Natural killer cell (primary cell): ENCODE data around the gene ZNF394. TPM values are rescaled to one million over a fixed set of nuclear protein-coding genes. Genes with fewer than 3 reads are reported as not detected.

Experiments
- ATAC-seq, 3 donors: fragments of 150-1000 bp in 2 of 3; fragments of 200-7000 bp in 1 of 3; cut with Tn5 transposase; 1 replicate in 1 of 3; 2 replicates in 2 of 3; pipeline ENCODE4 v1.10.0; 2021; ENCODE audit warnings: mild to moderate bottlenecking in 2 of 3, moderate library complexity in 2 of 3
- DNase-seq, 2 donors: peaks; one replicate each; pipeline versions ENCODE4 v3.0.0 to v3.0.0-alpha.2; 2013 to 2021; ENCODE audit warnings: mixed read lengths in 1 of 2
- H3K27ac ChIP-seq: one replicate; pipeline ENCODE4 v1.5.1; 2013; ENCODE audit warnings: mild to moderate bottlenecking, low read length
- H3K27me3 ChIP-seq: one replicate; pipeline ENCODE4 v1.6.1; 2013; ENCODE audit warnings: low read length; ENCODE audit not compliant: control insufficient read depth, insufficient read depth
- H3K36me3 ChIP-seq: one replicate; pipeline ENCODE4 v1.6.1; 2013; ENCODE audit warnings: low read length; ENCODE audit not compliant: control insufficient read depth, insufficient read depth
- H3K4me1 ChIP-seq: one replicate; pipeline ENCODE4 v1.6.1; 2013; ENCODE audit warnings: low read length; ENCODE audit not compliant: control insufficient read depth, insufficient read depth
- H3K4me3 ChIP-seq: one replicate; pipeline ENCODE4 v1.5.1; 2013; ENCODE audit warnings: low read length
- H3K9me3 ChIP-seq: one replicate; pipeline ENCODE4 v1.6.1; 2013; ENCODE audit warnings: low read length; ENCODE audit not compliant: control insufficient read depth, insufficient read depth
- H3K27ac Mint-ChIP-seq, 2 donors: one replicate each; pipeline ENCODE4 v1.8.0; 2022; ENCODE audit warnings: mild to moderate bottlenecking in 2 of 2, mixed read lengths in 2 of 2, moderate library complexity in 1 of 2
- H3K27me3 Mint-ChIP-seq, 2 donors: one replicate each; pipeline ENCODE4 v1.8.0; 2022; ENCODE audit warnings: low read depth in 2 of 2, mixed read lengths in 2 of 2
- H3K36me3 Mint-ChIP-seq: one replicate; pipeline ENCODE4 v1.8.0; 2022; ENCODE audit warnings: mixed read lengths
- H3K4me1 Mint-ChIP-seq, 2 donors: one replicate each; pipeline ENCODE4 v1.8.0; 2022; ENCODE audit warnings: mixed read lengths in 2 of 2
- H3K4me3 Mint-ChIP-seq: one replicate; pipeline ENCODE4 v1.8.0; 2022; ENCODE audit warnings: mild to moderate bottlenecking, moderate library complexity, mixed read lengths
- H3K9me3 Mint-ChIP-seq, 2 donors: one replicate each; pipeline ENCODE4 v1.8.0; 2022; ENCODE audit warnings: mixed read lengths in 2 of 2
- CTCF ChIP-seq: fragments of 200-600 bp; IDR thresholded peaks from one replicate; pipeline ENCODE4 v1.8.0; 2022; ENCODE audit warnings: antibody characterized with exemption
- WGBS: methylation state at CpG from one replicate; pipeline ENCODE4 v1.1.7; 2013; ENCODE audit warnings: missing lambda C conversion rate; ENCODE audit not compliant: insufficient coverage; 5-methylcytosine and 5-hydroxymethylcytosine counted together
- intact Hi-C: fragments of 100-400 bp; cut with micrococcal nuclease; formaldehyde crosslinking; loops from one replicate; pipeline ENCODE4 v1.14.2; 2022
- total RNA-seq, 4 donors: library from RNA; stranded (reverse); fragments of 120-200 nt in 1 of 4; gene quantifications; one replicate each; pipeline versions ENCODE4 v1.2.3 to v1.2.4, GENCODE V29; 2013 to 2022

The ZNF394 gene
- total RNA-seq, 3 donors from 2014 or later (not counting 1 experiment from before 2014, with no cell fraction given), result 188 to 237 (median 215) TPM

- no peaks in the 10 kb centered on the region for H3K27me3 ChIP-seq
- peaks cover 43% of the 10 kb centered on the region for H3K36me3 ChIP-seq
- TF ChIP-seq CTCF, result no peak
- Mint-ChIP-seq H3K4me3 (no peak overlapping the region), H3K27ac (no peak overlapping the region), H3K27me3 (no peaks in the 10 kb centered on the region), H3K9me3 (no peaks in the 10 kb centered on the region), H3K4me1 (peaks cover 18% of the 10 kb centered on the region in 2 donors), H3K36me3 (no peaks in the 10 kb centered on the region)
- 89% methylated on average over 9 of the region's 9 CpGs for WGBS
- no peaks in the 10 kb centered on the region for H3K4me1 ChIP-seq
- ATAC-seq (no peak), DNase-seq (no peak)
- no peak overlapping the region for H3K4me3 ChIP-seq
- no peaks in the 10 kb centered on the region for H3K9me3 ChIP-seq
- intact Hi-C loops, result loop anchor here (5.0 kb wide), 1 partner anchor 39 kb away; no protein-coding TSS in a partner anchor
- H3K27ac ChIP-seq, result no peak overlapping the region
These were observed 44.2 kb downstream of the ZNF394 start for GRCh38 chr7:99455874-99456273.

- H3K9me3 ChIP-seq, result no peaks in the 10 kb centered on the region
- DNase-seq (no peak), ATAC-seq (no peak)
- H3K4me3 ChIP-seq, result no peak overlapping the region
- no peak overlapping the region for H3K27ac Mint-ChIP-seq
- no peak overlapping the region for H3K4me3 Mint-ChIP-seq
- H3K4me1 ChIP-seq, result no peaks in the 10 kb centered on the region
- no peaks in the 10 kb centered on the region for H3K9me3 Mint-ChIP-seq
- TF ChIP-seq CTCF, result no peak
- H3K27ac ChIP-seq, result no peak overlapping the region
- H3K27me3 Mint-ChIP-seq, result no peaks in the 10 kb centered on the region
- intact Hi-C loops, result no loop called here
- H3K36me3 Mint-ChIP-seq, result no peaks in the 10 kb centered on the region
- 99% methylated on average over 11 of the region's 11 CpGs for WGBS
- H3K36me3 ChIP-seq, result peaks cover 57% of the 10 kb centered on the region
- no peaks in the 10 kb centered on the region for H3K27me3 ChIP-seq
- peaks cover 0 to 5% of the 10 kb centered on the region in 2 donors for H3K4me1 Mint-ChIP-seq
These were observed 47.0 kb downstream of the ZNF394 start for GRCh38 chr7:99453105-99453504.

- TF ChIP-seq CTCF, result no peak
- no peaks in the 10 kb centered on the region for H3K36me3 Mint-ChIP-seq
- H3K27ac ChIP-seq, result no peak overlapping the region
- peaks cover 57% of the 10 kb centered on the region for H3K36me3 ChIP-seq
- H3K27me3 ChIP-seq, result no peaks in the 10 kb centered on the region
- no peak overlapping the region for H3K4me3 ChIP-seq
- intact Hi-C loops, result no loop called here
- H3K9me3 Mint-ChIP-seq, result no peaks in the 10 kb centered on the region
- WGBS, result 97% methylated on average over 13 of the region's 13 CpGs
- no peaks in the 10 kb centered on the region for H3K4me1 ChIP-seq
- no peak for DNase-seq
- H3K4me3 Mint-ChIP-seq, result no peak overlapping the region
- peaks cover 0 to 5% of the 10 kb centered on the region in 2 donors for H3K4me1 Mint-ChIP-seq
- no peak for ATAC-seq
- no peaks in the 10 kb centered on the region for H3K27me3 Mint-ChIP-seq
- no peak overlapping the region for H3K27ac Mint-ChIP-seq
- H3K9me3 ChIP-seq, result no peaks in the 10 kb centered on the region
These were observed 47.5 kb downstream of the ZNF394 start for GRCh38 chr7:99452541-99452940.

- no peaks in the 10 kb centered on the region for H3K27me3 ChIP-seq
- no peaks in the 10 kb centered on the region for H3K4me1 ChIP-seq
- no peak for ATAC-seq
- no peak overlapping the region for H3K27ac ChIP-seq
- 98% methylated on average over 8 of the region's 8 CpGs for WGBS
- Mint-ChIP-seq H3K9me3 (no peaks in the 10 kb centered on the region), H3K36me3 (no peaks in the 10 kb centered on the region), H3K4me3 (no peak overlapping the region), H3K27ac (no peak overlapping the region), H3K4me1 (peaks cover 0 to 5% of the 10 kb centered on the region in 2 donors), H3K27me3 (no peaks in the 10 kb centered on the region)
- intact Hi-C loops, result no loop called here
- no peak overlapping the region for H3K4me3 ChIP-seq
- H3K36me3 ChIP-seq, result peaks cover 53% of the 10 kb centered on the region
- H3K9me3 ChIP-seq, result no peaks in the 10 kb centered on the region
- no peak for DNase-seq
- TF ChIP-seq CTCF, result no peak
These were observed 48.1 kb downstream of the ZNF394 start for GRCh38 chr7:99451936-99452335.
